HepG2 (cell line): Measurements from ENCODE around the gene ROBO2.

Source experiments
- GMEB1 ChIP-seq: sonication (generic); formaldehyde crosslinking; IDR thresholded peaks from 2 replicates; pipeline ENCODE4 v1.5.1; 2020; ENCODE audit warnings: missing genetic modification reagents, mild to moderate bottlenecking, borderline replicate concordance
- HBP1 ChIP-seq: IDR thresholded peaks from 2 replicates; pipeline ENCODE4 v1.6.1; 2016; ENCODE audit warnings: low read depth, control low read depth
- NFYB ChIP-seq: sonication (generic); formaldehyde crosslinking; IDR thresholded peaks from 2 replicates; pipeline ENCODE4 v1.4.0; 2020; ENCODE audit warnings: missing genetic modification reagents
- POLR2AphosphoS2 ChIP-seq: IDR thresholded peaks from 2 replicates; pipeline ENCODE4 v1.6.1; 2011; ENCODE audit warnings: low read depth, low read length, improper control_type of control experiment
- USF2 ChIP-seq, 2 experiments: sonication (generic) in 1 of 2; formaldehyde crosslinking in 1 of 2; IDR thresholded peaks; 2 replicates each; pipeline versions ENCODE4 v1.5.1 to v1.6.1; 2011 to 2020; ENCODE audit warnings: borderline replicate concordance in 1 of 2, low read depth in 1 of 2, low read length in 1 of 2, mild to moderate bottlenecking in 1 of 2, missing genetic modification reagents in 1 of 2, moderate library complexity in 1 of 2
- YY1 ChIP-seq: IDR thresholded peaks from 2 replicates; pipeline ENCODE4 v1.6.1; 2011; ENCODE audit warnings: low read length, low read depth, moderate library complexity, mild to moderate bottlenecking; ENCODE audit not compliant: insufficient read depth, insufficient replicate concordance

- TF ChIP-seq GMEB1 (CRISPR knock-in tag) (no peak), YY1 (no peak), POLR2AphosphoS2 (no peak), USF2 (IDR thresholded peaks at IDR 0.05; ENCODE audit: low read depth, low read length) (no peak), USF2 (CRISPR knock-in tag; IDR thresholded peaks at IDR 0.05; ENCODE audit: borderline replicate concordance) (no peak), NFYB (CRISPR knock-in tag) (no peak), HBP1 (no peak)
Measured at GRCh38 chr3:77394046-77394445, 354.1 kb downstream of the ROBO2 start.
